NCI-H510A (cell line): ENCODE measurements around the gene DYNLT2B.
"Not testable (repeated sequence)": the region's sequence is repeated elsewhere in the genome, so short reads cannot be mapped to it uniquely, and the experiment has no call there.

Experiments
- DNase-seq: peaks from one replicate; lab custom pipeline; 2025; lab: John Stamatoyannopoulos, UW

The DYNLT2B gene

DNA sequence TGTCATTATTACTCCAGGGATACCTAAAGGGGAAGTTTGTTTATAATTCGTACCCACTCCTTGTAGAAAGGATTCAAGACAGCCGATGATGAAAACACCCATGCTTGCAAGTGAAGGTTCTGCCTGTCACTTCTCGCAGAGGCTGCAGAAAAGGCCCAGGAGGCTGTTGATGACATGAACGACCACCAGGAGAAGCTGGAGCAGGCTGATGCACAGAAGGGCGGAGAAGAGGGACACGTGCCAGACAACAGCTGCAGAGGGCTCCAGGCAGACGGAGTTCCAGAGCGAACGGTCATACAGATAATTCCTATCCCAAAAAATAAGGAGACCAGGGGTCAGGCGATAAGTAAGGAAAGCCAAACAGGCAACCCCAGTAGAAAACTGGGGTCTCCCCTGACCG lies 5.7 kb upstream of the DYNLT2B start:
- no peak for DNase-seq

DNA sequence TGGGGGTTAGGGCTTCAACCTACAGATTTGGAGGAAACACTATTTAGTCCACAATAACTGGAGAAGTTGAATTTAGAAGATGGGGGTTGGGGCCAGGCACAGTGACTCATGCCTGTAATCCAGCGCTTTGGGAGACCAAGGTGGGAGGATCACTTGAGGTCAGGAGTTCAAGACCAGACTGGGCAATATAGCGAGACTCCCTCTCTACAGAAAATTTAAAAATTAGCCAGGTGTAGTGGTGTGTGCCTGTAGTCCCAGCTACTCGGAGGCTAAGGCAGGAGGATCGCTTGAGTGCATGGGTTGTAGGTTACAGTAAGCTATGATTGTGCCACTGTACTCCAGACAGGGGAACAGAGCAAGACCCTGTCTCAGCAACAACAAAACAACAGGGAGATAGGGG lies 5.0 kb upstream of the DYNLT2B start:
- DNase-seq, result no peak

DNA sequence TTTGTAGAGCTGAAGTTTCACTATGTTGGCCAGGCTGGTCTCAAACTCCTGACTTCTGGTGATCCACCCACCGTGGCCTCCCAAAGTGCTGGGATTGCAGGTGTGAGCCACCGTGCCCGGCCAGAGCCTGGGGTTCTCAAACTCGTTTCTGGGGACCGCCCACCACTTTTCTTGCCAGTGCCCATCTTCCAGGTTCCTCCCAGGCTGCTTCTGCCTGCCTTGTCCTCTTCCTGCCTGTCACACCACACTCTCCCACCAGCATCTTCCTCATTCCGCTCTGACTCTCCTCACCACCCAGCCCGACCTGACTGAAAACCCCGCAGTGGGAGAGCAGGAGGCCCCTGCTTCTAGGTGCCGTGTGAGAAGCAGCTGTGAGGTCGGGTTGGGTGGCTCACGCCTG lies 3.1 kb upstream of the DYNLT2B start:
- DNase-seq, result no peak

DNA sequence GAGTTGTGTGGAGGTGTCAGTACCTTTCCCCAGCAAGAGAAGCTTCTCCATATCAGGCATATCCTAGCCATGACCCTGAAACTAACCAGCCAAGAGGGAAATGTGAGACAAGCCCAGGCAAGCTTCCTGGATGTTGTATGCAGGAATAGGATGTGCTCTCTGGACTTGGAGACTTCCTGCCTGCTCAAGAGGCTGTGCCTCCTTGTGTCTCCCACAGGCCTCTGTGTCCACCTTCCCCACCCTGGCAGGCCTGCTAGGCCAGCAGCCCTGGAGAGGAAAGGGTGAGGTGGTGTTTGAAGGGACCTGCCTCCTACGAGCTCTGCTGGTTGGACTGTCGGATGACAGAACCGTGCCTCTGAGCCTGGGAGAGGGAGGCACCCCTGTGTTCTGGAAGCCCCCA lies 2.1 kb upstream of the DYNLT2B start:
- DNase-seq, result no peak

DNA sequence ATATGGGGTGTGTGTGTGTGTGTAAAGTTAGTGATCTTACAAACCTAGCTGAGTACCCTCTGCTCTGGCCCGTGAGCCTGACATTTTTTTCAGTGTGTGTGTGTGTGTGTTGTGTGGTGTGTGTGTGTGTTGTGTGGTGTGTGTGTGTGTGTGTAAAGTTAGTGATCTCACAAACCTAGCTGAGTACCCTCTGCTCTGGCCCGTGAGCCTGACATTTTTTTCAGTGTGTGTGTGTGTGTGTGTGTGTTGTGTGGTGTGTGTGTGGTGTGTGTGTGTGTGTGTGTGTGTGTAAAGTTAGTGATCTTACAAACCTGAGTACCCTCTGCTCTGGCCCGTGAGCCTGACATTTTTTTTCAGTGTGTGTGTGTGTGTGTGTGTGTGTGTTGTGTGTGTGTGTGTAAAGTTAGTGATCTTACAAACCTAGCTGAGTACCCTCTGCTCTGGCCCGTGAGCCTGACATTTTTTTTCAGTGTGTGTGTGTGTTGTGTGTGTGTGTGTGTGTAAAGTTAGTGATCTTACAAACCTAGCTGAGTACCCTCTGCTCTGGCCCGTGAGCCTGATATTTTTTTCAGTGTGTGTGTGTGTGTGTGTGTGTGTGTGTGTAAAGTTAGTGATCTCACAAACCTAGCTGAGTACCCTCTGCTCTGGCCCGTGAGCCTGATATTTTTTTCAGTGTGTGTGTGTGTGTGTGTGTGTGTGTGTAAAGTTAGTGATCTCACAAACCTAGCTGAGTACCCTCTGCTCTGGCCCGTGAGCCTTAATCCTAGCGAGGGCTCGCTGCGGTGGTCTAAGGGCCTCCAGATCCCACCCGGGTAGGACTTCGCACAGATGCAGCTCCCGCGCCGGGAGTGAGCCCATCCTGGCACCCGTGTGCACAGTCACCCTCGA lies 997 bp downstream of the DYNLT2B start:
- not testable (repeated sequence) for DNase-seq

DNA sequence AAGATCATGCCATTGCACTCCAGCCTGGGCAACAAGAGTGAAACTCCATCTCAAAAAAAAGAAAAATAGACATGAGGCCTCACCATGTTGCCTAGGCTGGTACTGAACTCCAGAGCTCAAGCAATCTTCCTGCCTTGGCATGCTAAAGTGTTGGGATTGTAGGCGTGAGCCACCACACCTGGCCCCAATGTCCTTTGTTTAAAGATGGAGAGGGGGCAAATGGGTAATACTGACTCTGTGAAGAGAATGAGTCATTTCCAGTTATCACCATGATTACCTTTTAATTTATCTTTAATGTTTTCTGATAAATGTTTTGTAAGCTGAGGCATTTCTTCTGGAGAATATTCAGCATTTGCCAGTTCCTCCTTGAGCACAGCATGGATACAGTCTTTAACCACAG lies 2.2 kb downstream of the DYNLT2B start:
- no peak for DNase-seq

DNA sequence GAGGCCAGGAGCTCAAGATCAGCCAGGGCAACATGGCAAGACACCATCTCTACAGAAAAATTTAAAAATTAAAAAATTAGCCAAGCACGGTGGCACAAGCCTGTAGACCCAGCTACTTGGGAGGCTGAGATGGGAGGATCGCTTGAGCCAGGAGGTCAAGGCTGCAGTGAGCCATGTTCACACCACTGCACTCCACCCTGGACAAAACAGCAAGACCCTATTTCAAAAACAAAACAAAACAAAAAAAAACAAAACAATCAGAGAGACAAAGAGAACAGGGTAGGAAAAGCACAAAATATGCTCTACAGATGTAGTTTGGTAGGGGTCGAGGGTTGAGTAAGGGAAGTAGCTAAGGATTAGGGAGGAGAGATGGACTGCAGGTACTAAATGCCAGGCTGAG lies 3.4 kb downstream of the DYNLT2B start:
- DNase-seq, result no peak

DNA sequence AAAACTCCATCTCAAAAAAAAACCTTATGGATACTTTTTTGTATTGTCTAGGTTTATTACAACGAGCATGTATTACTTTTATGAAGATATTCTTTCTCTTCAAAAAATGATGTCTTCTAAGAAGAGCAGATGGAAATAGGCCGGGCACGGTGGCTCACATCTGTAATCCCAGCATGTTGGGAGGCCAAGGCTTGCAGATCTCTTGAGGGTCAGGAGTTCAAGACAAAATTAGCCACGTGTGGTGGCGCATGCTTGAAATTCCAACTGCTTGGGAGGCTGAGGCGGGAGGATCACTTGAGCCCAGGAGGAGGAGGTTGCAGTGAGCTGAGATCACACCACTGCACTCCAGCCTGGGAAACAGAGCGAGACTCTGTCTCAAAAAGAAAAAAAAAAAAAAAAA lies 4.0 kb downstream of the DYNLT2B start:
- DNase-seq, result not testable (repeated sequence)

DNA sequence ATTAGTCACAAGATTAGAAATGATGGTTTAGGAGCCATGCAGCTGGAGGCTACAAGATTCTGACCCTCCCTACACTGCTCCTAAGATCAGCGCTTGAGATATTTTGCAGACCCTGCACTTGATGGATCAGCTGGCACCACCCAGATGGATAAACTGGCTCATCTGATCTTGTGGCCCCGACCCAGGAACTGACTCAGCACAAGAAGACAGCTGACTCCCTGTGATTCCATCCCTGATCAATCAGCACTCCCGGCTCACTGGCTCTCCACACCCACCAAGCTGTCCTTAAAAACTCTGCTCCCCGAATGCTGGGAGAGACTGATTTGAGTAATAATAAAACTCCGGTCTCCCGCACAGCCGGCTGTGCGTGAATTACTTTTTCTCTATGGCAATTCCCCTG lies 15.1 kb downstream of the DYNLT2B start:
- DNase-seq, result not testable (repeated sequence)

DNA sequence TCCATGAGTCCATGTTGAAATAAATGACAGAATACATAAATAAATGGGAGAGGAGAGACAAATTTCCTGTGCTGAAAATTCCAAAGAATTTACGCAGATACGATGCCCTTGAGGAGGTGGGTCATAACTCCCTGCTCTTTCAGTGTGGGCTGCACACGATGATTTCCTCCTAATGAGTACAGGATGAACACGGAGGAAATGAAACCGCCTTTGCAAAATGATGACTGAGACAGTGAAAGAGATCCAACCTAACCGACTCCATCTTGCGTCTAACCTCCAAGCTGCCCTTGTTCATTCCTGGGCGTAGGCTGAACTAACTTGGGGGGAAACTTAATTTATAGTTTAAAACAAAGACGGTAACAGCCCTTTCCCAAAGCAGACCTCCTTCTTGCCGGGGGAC lies 15.5 kb downstream of the DYNLT2B start:
- not testable (repeated sequence) for DNase-seq

DNA sequence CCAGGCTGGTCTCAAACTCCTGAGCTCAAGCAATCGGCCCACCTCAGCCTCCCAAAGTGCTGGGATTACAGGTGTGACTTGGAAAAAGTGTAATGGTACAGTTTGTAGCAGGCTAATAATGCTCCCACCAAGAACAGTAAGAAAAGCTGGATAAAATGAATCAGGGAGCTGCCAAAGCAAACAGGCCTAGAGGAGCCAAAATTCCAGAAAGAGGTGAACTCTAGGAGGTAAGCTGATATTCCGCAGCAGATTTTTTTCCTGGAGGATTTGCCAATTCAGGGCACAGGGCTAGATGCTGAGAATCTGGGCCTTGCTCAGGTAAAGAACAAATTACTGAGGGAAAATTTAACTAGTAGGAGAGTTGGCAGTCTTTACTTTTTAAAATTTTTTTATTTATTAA lies 19.5 kb downstream of the DYNLT2B start:
- DNase-seq, result no peak

DNA sequence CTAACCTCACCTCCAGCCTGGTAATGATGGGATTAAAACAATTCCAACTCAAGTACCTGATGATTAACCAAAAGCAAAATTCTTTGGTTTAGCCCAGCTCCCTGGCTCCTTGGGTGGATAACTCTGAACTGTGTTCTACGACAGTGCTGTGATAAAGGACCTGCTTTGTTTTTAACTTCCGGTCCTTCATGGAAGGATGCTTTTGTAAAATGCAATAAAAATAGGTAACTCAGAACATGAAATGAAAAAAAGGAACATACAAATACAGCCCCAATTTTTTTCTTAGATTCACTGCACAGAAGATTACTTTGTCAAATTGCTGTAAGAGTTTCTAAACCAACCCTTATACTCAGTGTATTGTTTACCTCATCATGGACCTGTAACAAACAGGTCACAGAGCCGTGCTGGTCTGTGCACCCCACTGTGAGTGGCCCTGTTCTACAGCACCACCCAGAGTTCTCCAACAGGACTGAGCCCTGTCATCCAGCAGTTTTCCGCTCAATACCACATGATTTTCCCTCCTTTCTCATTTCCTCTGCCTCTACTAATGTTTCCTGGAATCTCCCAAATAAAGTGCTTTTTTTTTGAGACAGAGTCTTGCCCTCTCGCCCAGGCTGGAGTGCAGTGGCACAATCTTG lies 25.6 kb downstream of the DYNLT2B start:
- no peak for DNase-seq

DNA sequence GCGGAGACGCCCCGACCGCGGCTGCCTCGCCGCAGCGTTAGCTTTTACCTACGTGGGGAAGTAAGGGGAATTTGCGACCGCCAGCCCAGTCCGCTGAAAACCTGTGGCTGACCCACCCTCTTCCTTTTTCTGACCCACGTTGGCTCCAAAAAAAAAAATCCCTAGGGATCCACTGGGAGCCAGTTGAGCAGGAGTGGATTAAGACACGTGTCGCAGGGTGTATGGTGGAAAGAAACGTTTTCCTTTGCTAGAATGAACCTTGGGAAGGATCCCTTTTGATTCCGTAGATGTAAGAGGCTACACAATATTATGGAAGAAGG lies 29.9 kb downstream of the DYNLT2B start:
- DNase-seq, result no peak

DNA sequence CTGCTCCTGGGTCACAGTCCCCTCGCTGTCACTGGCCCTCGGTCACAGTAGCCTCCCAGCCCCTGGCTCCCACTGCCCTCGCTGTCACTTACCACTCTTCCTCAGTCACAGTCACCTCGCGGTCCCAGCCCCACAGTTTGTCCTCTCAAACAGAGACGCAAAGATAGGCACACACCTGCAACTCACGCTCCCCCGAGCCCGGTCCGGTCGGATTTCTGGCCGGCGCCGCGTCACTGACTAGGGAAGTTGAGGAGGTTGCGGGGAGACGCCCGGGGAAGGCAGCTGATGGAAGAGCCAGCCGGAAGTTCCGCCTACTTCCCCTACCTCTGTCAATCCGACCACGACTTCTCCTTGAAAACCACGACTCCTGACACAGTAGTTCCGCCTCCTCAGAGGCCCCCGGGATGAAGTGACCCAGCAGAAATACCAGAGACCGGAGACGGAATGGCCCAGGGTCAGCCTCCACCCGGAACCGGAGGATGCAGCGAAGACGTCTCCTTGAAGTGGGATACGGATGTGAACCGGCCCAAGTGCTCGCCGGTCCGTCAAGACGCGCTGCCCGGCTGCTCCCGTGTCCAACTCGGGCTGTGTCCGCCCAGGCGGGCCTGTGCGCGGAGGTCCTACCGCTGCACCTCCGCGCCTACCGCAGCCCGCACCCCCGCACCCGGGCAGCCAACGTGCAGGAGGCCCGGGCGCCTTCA lies 30.4 kb downstream of the DYNLT2B start, which contains the start of gene PCYT1A:
Gene PCYT1A, minus strand, starts transcription at position 287 of the 701 bp plus-strand sequence. CDS start 17,195 bp downstream, outside the sequence.
- DNase-seq, result peak; percentile 96

DNA sequence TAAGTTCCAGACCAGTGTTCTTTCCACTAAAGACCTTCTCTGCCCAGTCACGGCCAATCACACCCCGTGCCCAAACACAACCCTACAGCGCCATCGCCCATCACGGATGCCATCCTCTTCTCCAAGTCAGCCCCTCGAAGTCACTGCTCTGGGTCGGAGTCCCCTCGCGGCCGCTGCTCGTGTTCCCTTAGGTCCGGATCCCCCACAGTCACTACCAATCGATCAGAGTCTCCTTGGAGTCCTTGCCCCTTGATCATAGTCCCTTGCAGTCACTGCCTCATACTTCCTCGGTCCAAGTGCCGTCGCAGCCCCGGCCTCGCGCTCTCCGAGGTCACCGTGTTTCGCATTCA lies 31.0 kb downstream of the DYNLT2B start:
- DNase-seq, result no peak

DNA sequence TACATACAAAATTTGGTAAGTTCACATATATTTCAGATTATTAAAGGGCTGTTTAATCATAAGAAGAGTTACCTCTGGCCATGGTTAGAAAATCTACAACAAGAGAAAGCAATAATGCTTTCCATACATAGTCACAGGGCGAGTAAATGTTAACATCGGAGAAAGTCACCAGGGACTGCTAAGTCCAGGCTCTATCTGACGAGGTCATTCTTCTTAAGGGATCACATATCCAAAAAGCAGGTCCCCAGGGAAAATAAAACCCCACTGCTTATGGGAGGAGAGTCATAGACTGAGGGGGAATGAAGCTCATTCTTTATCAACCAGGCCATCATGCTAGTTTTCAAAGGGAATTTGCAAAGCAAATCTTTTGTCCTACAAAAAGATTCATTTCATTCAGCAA lies 33.6 kb downstream of the DYNLT2B start:
- DNase-seq, result no peak

DNA sequence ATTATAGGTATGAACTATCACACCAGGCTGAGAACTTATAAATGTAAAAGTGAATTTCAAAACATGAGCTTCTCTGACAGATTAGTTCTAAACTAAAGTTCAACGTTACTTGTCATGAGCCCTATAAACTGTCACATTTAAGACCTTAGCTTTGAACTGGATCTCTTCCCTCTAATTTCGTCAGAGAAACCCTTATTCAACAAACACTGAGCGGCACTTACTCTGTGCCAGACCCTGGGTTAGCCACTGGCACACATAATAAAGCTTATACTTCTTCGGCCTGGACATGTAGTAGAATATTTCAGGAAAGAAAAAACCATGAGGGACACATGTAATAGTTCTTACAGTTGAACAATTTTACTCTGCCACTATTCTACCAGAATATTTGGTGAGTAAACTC lies 36.1 kb downstream of the DYNLT2B start:
- DNase-seq, result no peak

DNA sequence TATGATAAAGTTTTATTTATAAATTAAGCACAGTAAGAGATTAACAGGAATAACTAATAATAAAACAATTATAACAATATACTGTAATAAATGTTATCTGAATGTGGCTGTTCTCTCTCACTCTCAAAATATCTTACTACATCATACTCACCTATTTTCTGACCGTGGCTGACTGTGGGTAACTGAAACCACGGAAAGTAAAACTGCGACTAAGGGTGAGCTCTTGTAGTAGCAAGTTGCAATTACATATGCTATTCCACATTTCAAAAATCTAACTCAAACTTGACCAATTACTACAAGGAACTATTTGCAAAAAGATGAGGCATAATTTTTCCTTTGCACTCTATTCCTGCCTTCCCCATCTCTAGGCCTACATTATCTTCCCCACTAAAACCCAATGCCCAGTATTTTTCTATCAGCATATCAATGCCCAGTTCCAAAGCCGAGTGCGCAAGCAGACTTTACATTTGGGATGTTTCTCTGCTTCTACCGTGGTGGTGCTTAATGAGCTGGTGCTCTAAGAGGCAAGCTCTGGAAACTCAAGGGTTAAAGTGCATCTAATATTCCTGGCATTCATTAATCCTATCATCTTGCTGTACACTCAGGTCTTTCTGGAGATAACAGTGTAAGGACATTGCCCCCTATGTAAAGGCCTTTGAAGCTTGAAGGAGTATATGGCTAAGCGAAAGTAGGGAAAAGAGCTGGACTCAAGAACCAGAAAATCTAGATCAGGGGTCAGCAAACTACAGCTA lies 37.2 kb downstream of the DYNLT2B start:
- DNase-seq, result no peak

DNA sequence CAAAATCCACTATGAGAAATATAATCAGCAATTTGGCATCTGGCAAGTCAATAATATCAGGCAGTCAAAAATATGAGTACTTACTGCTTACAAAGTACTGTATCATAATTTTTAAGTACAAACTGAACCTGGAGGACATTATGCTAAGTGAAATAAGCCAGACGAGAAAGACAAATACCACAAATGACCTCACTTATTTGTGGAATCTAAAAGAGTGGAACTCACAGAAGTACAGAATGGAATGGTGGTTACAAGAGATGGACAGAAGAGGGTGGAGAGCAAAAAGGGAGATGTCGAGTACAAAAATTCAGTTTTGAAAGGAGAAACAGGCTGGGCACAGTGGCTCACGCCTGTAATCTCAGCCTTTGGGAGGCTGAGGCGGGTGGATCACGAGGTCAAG lies 42.9 kb downstream of the DYNLT2B start:
- DNase-seq, result no peak

DNA sequence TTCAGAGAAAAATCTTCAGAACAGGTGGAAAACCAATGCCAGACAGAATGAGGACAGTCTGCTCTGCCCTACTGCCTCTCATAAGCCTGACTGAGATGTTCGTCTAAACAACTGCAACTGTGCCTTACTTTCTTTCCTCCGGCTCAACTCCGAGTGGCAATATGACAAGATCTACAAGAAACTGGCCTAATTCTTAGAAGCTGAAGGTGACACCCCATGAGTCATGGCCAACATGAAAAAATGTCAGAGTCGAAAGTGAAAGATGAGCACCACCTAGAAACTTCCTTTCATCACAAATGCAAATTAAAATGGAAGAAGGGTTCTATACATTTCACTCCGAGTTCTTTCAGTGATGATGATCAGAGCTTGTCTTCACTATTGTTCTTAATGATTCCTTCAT lies 43.5 kb downstream of the DYNLT2B start:
- DNase-seq, result no peak

DNA sequence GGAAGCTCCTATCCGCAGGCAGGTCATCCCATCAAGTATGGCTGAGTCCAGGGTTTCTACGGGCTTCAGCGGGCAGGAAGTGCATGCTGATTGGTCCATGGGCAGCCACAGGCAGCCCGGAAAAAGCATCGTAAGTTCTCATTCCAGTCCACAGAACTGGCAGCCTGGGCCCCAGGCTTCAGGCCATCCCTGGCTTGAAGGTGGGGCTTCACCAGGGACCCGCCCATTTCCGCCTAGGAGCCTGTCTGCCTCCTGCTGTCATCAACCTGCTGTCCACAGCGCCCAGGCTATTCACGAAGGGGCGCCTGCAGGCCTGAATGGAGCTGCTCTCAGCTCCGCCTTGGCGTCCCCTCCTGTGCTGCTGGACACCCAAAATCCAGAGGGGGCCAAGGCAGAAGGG lies 44.4 kb downstream of the DYNLT2B start:
- no peak for DNase-seq

DNA sequence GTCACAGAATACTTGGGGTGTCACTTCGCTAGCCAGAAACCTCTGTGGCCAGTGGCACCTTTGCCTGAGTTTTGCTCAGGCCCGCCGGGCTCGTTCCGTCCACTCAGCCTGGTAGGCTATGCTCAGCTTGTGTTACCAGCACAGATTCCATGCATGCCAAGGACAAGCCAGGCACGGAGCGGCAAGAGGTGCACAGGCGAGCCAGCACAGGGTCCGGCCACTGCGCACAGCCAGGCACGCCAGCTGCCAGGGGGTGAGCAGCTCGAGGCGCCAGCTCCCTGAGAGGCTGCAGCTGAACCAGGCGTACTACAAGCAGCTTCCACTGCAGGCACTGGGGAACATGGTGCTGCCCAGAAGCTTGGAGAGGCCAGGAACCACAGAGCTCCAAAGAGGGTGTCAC lies 45.2 kb downstream of the DYNLT2B start:
- no peak for DNase-seq
